ENCODE measurements around the gene DPEP2. TPM values are rescaled to one million over a fixed set of nuclear protein-coding genes. Genes with fewer than 3 reads are reported as not detected.

Gene DPEP2
- total and polyA plus RNA-seq, 2 of the 13 experiments (the other 11 are each of a cell fraction or from before 2014, with no cell fraction given) = 0.18 TPM; not detected in 1

DNA sequence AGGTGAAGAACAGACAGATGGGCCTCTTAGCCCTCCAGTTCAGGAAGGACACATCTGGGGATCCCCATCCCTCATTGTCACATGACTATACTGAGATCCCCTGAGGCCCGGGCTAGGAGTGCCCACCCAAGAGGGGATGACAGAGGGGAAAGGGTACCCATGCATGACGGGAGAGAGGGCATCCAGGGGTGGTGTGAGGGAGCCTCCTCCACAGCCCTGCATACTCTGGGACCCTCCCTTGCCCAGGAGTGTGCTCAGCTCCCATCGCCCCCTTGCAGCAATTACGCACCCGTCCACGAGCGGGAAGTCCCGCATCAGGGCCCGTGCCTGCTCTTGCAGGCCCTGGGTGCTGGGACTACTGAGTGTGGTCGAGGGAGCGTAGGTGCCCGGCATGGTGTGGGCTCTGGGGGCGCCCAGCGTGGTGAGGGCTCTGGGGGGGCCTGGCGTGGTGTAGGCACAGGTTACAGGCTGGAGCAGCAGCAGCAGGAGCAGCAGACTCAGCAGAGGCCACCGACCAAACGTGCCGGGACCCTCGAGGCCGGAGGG lies 6.5 kb downstream of the DPEP2 start (continued):
- peak; percentile 4; the same call in 1 of the 2 replicates for TF ChIP-seq ZNF280B (CRISPR knock-in tag; IDR thresholded peaks at IDR 0.05; ENCODE audit: borderline replicate concordance)
- TF ChIP-seq ZNF850 (CRISPR knock-in tag; conservative IDR thresholded peaks at IDR 0.05) = 0 out of 2 replicates have a peak, but pooled peaks have one; percentile 19
- peak; percentile 65; the same call in 1 of the 2 replicates for TF ChIP-seq ZNF776 (CRISPR knock-in tag; IDR thresholded peaks at IDR 0.05)
- 0 out of 2 replicates have a peak, but pooled peaks have one; percentile 11 for TF ChIP-seq PRMT3 (CRISPR knock-in tag; IDR thresholded peaks at IDR 0.05; ENCODE audit: borderline replicate concordance, low read depth)
- 0 out of 2 replicates have a peak, but pooled peaks have one; percentile 30 for TF ChIP-seq ZFP36L1 (CRISPR knock-in tag; IDR thresholded peaks at IDR 0.05)
- no peak for TF ChIP-seq ZNF138 (CRISPR knock-in tag; IDR thresholded peaks at IDR 0.05; ENCODE audit: low read depth)
- no peak for TF ChIP-seq SIN3A (IDR thresholded peaks at IDR 0.05; ENCODE audit: borderline replicate concordance, low read depth, low read length)

DNA sequence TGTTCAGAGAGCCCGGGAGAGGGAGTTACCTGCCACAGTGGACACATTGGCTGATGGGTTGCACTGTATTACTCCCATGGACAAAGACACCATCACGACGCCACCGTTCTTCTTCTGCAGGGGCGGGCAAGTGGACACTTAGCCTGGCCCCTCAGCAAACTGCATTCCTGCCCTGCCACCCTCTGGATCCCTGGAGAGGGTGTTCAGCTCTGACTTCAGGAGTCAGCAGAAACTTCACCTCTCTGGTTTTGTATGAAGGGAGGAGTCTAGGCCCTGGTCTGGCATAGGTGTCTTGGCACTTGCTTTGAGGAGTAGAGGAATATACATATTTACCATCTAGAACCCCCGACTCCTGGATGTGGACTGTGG lies 9.3 kb downstream of the DPEP2 start:
- Histone ChIP-seq H3K27me3 (ENCODE audit: control insufficient read depth in 1 of 2, insufficient read depth in 2 of 2, low read length in 2 of 2) (peaks cover 2 to 22% of the 10 kb centered on the region in 2 experiments), H3K4me3 (replicated peaks in 1 of 3; ENCODE audit: insufficient read depth in 1 of 3, low read depth in 2 of 3, low read length in 3 of 3) (no peak overlapping the region), H3K9me3 (ENCODE audit: low read length) (no peaks in the 10 kb centered on the region), H3K9ac (ENCODE audit: insufficient read depth, low read depth, low read length) (no peak overlapping the region), H3K36me3 (replicated peaks in 1 of 2; ENCODE audit: control insufficient read depth in 1 of 2, insufficient read depth in 2 of 2, low read length in 2 of 2) (no peaks in the 10 kb centered on the region), H3K4me1 (ENCODE audit: insufficient read depth, low read length) (peaks cover 55% of the 10 kb centered on the region), H3K27ac (ENCODE audit: extremely low read length, insufficient read depth, low read length) (no peak overlapping the region), H3K79me2 (ENCODE audit: insufficient read depth, low read length) (no peaks in the 10 kb centered on the region), H3K4me2 (ENCODE audit: low read depth, low read length) (no peak overlapping the region), H4K20me1 (ENCODE audit: insufficient read depth, low read length) (no peaks in the 10 kb centered on the region), H2AFZ (ENCODE audit: low read length) (no peak overlapping the region)
- intact Hi-C loops (cut with micrococcal nuclease; ENCODE audit: unreplicated experiment) = no loop called here
- WGBS (ENCODE audit: low lambda C conversion rate) = 30% methylated on average over 1 of the region's 6 CpGs
- CTCF ChIA-PET (ENCODE audit: low intra/inter-chr PET ratio, low total read pairs) = interaction anchor here (1.1 kb wide), 1 partner anchor 50 kb away, joined by 3 read pairs; no protein-coding TSS in a partner anchor
- ATAC-seq (no peak; the same call in 2 of the 3 replicates), DNase-seq (ENCODE audit: low spot score) (no peak), FAIRE-seq (no peak)
- BruUV-seq (replicated peaks) = no TSS peak
- in situ Hi-C loops (cut with HindIII; ENCODE audit: extremely low pct_ligation_motif_present, low pct_unique_long_range_greater_than_20kb) = loop anchor here (5.0 kb wide), 1 partner anchor 52 kb away; no protein-coding TSS in a partner anchor
- POLR2A ChIA-PET = interaction anchor here (4.8 kb wide), 1 partner anchor 47 kb away, joined by 29 read pairs; the partner anchor contains the start of gene LCAT
- TF ChIP-seq AGO1 (IDR thresholded peaks at IDR 0.05; ENCODE audit: low read depth, low read length, poor library complexity, severe bottlenecking) = no peak
- no peak for TF ChIP-seq HNRNPLL (IDR thresholded peaks at IDR 0.05; ENCODE audit: low read depth, low read length, poor library complexity, severe bottlenecking)
- no peak for TF ChIP-seq ZNF224 (CRISPR knock-in tag; IDR thresholded peaks at IDR 0.05)
- TF ChIP-seq ZBTB38 (CRISPR knock-in tag; IDR thresholded peaks at IDR 0.05) = 0 out of 2 replicates have a peak, but pooled peaks have one; percentile 20
- no peak for TF ChIP-seq ZNF441 (CRISPR knock-in tag; IDR thresholded peaks at IDR 0.05; ENCODE audit: borderline replicate concordance)
- peak; percentile 64 for TF ChIP-seq STAG1 (CRISPR knock-in tag; IDR thresholded peaks at IDR 0.05)
- no peak for TF ChIP-seq RELA (CRISPR knock-in tag; IDR thresholded peaks at IDR 0.05)
- no peak for TF ChIP-seq MLXIP (CRISPR knock-in tag; IDR thresholded peaks at IDR 0.05; ENCODE audit: borderline replicate concordance)
- TF ChIP-seq ZNF572 (CRISPR knock-in tag; IDR thresholded peaks at IDR 0.05) = no peak
- no peak for TF ChIP-seq HMGA1 (CRISPR knock-in tag; conservative IDR thresholded peaks at IDR 0.05)
- TF ChIP-seq IRF9 (CRISPR knock-in tag; IDR thresholded peaks at IDR 0.05; ENCODE audit: borderline replicate concordance) = no peak

Data from HepG2 (cell line).